Fibroblast of the aortic adventitia (primary cell): ENCODE results near the gene H6PD. TPM values are rescaled to one million over a fixed set of nuclear protein-coding genes. Genes with fewer than 3 reads are reported as not detected.

Source experiments
- DNase-seq: peaks from one replicate; pipeline ENCODE4 v3.0.0-alpha.2; 2010; ENCODE audit warnings: low read depth
- H3K4me3 ChIP-seq: 2 replicates; pipeline ENCODE4 v1.5.1; 2011; ENCODE audit warnings: low read depth, mild to moderate bottlenecking, control low read depth, low read length, moderate library complexity
- total RNA-seq: library from RNA; depleted of rRNA; stranded (reverse); fragments of >200 nt; gene quantifications from 2 replicates; pipeline ENCODE4 v1.2.3, GENCODE V29; 2012; ENCODE audit warnings: low replicate concordance
- TF ChIP-seq, protein P1 (sequence below): IDR thresholded peaks from 2 replicates; pipeline ENCODE4 v1.5.1; 2011; ENCODE audit warnings: mild to moderate bottlenecking, low read length, control low read depth, inconsistent platforms; ENCODE audit not compliant: insufficient read depth

H6PD gene
- total RNA-seq, 1 donor: 36.9 TPM

- TF ChIP-seq, protein P1, sequence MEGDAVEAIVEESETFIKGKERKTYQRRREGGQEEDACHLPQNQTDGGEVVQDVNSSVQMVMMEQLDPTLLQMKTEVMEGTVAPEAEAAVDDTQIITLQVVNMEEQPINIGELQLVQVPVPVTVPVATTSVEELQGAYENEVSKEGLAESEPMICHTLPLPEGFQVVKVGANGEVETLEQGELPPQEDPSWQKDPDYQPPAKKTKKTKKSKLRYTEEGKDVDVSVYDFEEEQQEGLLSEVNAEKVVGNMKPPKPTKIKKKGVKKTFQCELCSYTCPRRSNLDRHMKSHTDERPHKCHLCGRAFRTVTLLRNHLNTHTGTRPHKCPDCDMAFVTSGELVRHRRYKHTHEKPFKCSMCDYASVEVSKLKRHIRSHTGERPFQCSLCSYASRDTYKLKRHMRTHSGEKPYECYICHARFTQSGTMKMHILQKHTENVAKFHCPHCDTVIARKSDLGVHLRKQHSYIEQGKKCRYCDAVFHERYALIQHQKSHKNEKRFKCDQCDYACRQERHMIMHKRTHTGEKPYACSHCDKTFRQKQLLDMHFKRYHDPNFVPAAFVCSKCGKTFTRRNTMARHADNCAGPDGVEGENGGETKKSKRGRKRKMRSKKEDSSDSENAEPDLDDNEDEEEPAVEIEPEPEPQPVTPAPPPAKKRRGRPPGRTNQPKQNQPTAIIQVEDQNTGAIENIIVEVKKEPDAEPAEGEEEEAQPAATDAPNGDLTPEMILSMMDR: no peak
- no peak for DNase-seq
These were observed 80.3 kb downstream of the H6PD start for GRCh38 chr1:9314711-9315379.

DNA sequence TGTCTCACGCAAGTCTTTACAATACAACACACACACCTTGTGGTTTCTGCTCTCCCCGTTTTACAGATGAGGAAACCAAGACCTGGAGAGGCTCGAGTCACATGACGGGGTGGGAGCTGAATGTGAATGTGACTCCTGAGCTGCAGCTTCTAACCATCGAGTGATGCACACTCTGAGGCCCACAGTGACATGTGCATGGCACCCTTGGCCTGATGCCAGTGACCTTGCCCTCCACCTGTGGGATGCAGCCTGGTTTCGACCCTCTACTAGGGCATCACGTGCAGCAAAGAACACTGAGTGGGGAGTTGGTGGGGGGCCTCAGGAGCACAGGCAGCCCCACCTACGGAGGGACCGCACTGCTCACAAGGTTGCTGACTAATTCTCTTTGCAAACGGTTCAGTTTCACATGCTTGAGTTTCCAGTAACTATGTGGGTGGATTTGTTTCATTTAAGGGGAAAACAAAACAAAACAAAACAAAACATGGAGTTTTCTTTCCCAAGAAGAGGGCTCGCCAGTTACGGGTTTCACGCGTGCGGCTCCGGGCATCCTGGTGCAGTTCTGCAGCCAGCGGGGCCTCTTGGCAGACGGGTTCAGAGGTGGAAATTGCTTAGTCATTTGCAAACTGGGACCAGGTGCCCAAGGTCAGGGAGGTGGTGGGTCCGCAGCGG lies 81.0 kb downstream of the H6PD start:
- DNase-seq: peak; percentile 36
- TF ChIP-seq, protein P1: no peak
- no peak overlapping the region for H3K4me3 ChIP-seq

More at GRCh38 chr1:9314711-9315379, 80.3 kb downstream of the H6PD start:
- no peak overlapping the region for H3K4me3 ChIP-seq

GRCh38 chr1:9316080-9316444 lies 81.5 kb downstream of the H6PD start:
- TF ChIP-seq, protein P1: no peak
- DNase-seq: no peak
- no peak overlapping the region for H3K4me3 ChIP-seq

DNA sequence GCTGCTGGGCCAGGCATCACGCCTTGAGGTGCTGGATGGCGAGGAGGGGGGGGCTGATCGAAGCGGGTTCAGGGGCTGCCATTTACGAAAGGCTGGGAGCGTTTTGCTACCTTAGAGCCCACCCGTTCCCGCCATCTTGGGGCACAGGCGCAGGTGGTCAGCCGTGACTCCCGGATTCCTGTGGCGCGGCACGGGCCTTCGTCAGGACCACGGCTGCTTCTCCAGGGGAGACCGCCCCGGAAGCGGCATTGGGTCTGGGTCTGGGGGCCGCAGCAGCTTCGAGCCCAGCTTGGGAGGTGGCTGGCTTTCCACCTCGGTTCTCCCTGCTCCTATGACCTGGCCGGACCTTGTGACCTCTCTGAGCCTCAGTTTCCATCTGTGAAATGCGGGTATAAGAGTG lies 81.9 kb downstream of the H6PD start:
- TF ChIP-seq, protein P1: no peak
- H3K4me3 ChIP-seq: no peak overlapping the region
- DNase-seq: no peak

GRCh38 chr1:9317072-9317471 lies 82.5 kb downstream of the H6PD start:
- H3K4me3 ChIP-seq: no peak overlapping the region
- DNase-seq: no peak
- TF ChIP-seq, protein P1: no peak

DNA sequence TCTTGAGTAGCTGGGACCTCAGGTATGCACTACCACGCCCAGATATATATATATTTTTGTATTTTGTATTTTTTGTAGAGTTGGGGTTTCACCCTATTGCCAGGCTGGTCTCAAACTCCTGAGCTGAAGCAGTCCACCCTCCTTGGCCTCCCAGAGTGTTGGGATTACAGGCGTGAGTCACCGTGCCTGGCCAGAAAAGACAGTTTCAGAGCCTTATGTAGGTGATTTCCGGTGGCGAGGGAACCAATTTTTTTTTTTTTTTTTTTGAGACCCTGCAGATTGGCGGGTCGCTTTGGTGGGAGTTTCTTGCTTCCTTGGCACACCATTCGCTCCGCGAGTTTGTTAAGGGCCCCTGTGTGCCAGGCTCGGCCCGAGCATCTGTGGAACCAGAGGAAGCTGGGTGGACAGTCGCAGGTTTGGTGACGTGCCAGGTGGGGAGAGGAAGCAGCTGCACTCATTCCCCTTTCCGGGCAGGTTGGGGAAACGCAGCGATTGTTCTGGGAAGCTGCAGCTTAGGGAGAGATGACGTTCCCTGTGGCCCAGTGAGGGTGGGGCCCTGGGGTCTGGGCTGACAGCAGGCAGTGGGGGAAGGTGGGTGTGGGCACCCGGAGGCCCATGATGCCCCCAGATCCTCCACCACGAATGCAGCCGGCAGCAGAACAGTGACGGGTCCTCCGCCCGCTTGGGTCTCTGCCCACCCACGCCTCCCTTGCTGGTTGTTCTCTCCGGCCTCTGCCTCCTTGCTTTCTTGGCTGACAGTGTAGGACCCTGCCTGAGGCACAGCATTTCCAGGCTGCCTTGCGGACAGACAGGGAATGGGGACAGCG lies 83.2 kb downstream of the H6PD start:
- H3K4me3 ChIP-seq: peak overlapping the region; percentile 18
- DNase-seq: peak; percentile 64
- TF ChIP-seq, protein P1: no peak
